Astrocyte of the spinal cord (primary cell): ENCODE measurements around the gene DPY19L1.

Experiments used
- DNase-seq: peaks from one replicate; pipeline ENCODE4 v3.0.0; 2011; ENCODE audit warnings: low read depth, low spot score
- H3K4me3 ChIP-seq: 2 replicates; pipeline ENCODE4 v1.5.1; 2011; ENCODE audit warnings: low read depth, mild to moderate bottlenecking, low read length, moderate library complexity
- in situ Hi-C: cut with HindIII; loops from 2 replicates; pipeline ENCODE4 v1.10.0; 2017; ENCODE audit warnings: low sequenced_read_pairs
- TF ChIP-seq, protein P1 (sequence below): IDR thresholded peaks from 2 replicates; pipeline ENCODE4 v1.5.1; 2012; ENCODE audit warnings: low read depth, mild to moderate bottlenecking, low read length, inconsistent platforms

DPY19L1 gene

DNA sequence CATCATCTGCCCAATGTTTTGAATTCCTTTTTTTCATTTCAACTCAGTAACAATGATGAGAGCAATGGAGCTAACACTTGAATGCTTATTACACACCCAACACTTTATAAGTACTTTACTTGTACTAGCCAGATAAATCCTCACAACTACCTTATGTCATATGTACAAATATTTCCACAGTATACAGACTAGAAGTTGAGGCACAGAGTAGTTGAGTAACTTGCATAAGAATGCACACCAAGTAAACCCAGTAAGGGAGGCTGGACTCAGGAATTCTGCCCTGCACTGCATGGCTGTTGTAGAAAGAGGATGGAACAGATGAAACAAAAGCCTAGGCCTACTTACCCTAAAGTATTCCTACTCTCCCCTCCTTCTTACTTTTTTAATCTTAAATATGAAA lies 15.8 kb downstream of the DPY19L1 start:
- TF ChIP-seq, protein P1, sequence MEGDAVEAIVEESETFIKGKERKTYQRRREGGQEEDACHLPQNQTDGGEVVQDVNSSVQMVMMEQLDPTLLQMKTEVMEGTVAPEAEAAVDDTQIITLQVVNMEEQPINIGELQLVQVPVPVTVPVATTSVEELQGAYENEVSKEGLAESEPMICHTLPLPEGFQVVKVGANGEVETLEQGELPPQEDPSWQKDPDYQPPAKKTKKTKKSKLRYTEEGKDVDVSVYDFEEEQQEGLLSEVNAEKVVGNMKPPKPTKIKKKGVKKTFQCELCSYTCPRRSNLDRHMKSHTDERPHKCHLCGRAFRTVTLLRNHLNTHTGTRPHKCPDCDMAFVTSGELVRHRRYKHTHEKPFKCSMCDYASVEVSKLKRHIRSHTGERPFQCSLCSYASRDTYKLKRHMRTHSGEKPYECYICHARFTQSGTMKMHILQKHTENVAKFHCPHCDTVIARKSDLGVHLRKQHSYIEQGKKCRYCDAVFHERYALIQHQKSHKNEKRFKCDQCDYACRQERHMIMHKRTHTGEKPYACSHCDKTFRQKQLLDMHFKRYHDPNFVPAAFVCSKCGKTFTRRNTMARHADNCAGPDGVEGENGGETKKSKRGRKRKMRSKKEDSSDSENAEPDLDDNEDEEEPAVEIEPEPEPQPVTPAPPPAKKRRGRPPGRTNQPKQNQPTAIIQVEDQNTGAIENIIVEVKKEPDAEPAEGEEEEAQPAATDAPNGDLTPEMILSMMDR = no peak
- no peak for DNase-seq
- no peak overlapping the region for H3K4me3 ChIP-seq
- in situ Hi-C loops = no loop called here

DNA sequence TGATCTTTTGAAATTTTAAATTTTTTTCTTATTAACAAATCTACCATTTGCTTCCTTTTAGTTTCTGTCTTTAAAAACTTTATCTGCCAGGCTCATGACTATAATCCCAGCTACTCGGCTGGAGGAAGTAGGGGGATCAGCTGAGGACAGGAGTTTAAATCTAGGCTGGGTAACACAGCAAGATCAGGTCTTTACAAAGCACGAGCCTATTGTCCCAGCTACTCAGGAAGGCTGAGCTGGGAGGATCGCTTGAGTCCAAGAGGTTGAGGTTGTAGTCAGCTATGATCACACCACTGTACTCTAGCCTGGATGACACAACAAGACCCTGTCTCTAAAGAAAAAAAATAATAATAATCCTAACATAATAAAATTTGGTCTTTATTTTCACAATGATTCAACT lies 17.5 kb downstream of the DPY19L1 start:
- DNase-seq = no peak
- TF ChIP-seq, protein P1 = no peak
- in situ Hi-C loops = no loop called here
- no peak overlapping the region for H3K4me3 ChIP-seq

DNA sequence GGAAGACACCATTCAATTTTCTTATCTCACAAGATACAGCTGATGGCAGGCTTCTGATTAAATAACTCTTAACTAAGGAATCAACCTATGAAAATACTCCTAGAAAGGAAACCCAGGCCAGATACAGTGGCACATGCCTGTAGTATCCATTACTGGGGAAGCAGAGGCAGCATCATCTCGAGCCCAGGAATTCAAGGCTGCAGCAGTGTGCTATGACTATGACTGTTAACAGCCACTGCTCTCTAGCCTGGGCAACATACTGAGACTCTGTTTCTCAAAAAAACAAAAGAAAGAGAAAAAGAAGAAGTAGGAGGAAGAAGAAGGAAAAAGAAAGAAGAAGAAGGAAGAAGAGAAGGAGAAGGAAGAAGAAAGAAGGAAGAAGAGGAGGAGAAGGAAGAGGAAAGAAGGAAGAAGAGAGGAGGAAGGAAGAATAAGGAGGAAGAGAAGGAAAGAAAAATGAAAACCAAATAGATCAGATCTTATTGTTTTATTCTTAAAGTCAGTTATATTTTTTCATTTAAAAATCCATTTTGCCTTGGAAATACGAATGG lies 18.0 kb downstream of the DPY19L1 start:
- TF ChIP-seq, protein P1 = no peak
- in situ Hi-C loops = no loop called here
- DNase-seq = no peak
- no peak overlapping the region for H3K4me3 ChIP-seq

DNA sequence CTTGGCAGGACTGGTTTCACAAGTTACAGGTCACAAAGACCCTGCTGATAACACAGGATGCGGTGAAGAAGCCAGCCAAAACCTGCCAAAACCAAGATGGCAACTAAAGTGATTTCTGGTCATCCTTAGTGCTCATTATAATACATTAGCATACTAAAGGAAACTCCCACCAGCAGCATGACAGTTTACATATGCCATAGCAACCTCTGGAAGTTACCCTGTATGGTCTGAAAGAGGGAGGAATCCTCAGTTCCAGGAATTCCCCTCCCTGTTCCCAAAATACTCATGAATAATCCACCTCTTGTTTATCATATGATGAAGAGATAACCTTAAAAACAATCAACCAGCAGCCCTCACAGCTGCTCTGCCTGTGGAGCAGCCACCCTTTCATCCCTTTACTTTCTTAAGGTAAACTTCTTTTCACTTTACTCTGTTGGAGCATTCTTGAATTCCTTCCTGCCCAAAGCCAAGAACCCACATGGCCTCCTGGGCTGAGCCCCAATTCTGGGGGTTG lies 21.9 kb downstream of the DPY19L1 start:
- peak; percentile 26 for DNase-seq
- no peak overlapping the region for H3K4me3 ChIP-seq
- TF ChIP-seq, protein P1 = no peak
- in situ Hi-C loops = no loop called here

DNA sequence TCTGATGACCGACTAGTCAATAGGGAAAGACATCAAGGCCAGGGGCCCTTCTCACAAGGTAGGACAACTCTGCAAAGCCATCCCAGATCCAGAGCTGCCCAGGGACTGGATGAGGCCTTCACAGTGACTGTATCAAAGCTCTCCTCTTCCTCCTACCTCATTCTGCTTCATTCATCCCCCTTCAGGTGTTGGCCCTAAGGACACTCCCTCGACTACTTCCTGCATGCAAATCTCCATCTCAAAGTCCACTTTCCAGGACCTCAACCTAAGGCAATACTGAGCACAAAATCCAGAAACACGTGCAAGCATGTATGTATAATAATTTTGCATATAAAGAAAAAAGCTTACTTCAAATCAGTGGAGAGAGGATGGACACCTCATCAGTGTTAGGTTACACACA lies 25.1 kb downstream of the DPY19L1 start:
- in situ Hi-C loops = no loop called here
- H3K4me3 ChIP-seq = no peak overlapping the region
- TF ChIP-seq, protein P1 = no peak
- no peak for DNase-seq

DNA sequence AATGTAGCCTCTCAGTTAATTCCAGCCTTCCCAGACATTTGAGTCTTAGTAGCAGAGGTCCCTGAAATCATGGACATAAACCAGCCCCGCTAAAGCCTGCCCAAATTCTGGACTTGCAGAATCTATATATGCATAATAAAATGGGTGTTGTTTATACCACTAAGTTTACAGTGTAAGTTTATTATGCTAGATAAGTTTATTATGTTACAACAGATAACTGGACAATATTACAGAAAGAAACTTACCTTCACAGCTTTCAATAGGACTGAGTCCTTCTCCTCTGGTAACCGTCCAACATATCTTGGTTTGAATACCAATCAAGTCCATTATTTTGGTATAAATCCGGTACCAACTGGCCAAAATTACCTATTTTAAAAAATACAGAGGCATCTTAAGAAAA lies 26.2 kb downstream of the DPY19L1 start:
- no peak for DNase-seq
- TF ChIP-seq, protein P1 = no peak
- in situ Hi-C loops = no loop called here
- no peak overlapping the region for H3K4me3 ChIP-seq
